H1 (cell line): ENCODE results near the gene KLHL36. TPM values are rescaled to one million over a fixed set of nuclear protein-coding genes. Genes with fewer than 3 reads are reported as not detected.
A peak's percentile ranks its signal among the peaks of the same experiment; 100 is the strongest.

Experiments
- CTCF ChIA-PET: fragments of 300-600 bp; sonication (Branson Sonifier 250); formaldehyde crosslinking; loops from one replicate; lab custom pipeline; 2021; ENCODE audit not compliant: partially characterized antibody; lab: Charles Lee
- POLR2A ChIA-PET: fragments of 300-600 bp; sonication (Branson Sonifier 250); formaldehyde crosslinking; loops from one replicate; lab custom pipeline; 2021; ENCODE audit warnings: inconsistent platforms; ENCODE audit not compliant: partially characterized antibody; lab: Charles Lee
- DNase-seq, 2 experiments: peaks; one replicate each; pipeline versions ENCODE4 v3.0.0 to v3.0.0-alpha.2; 2010 to 2022; ENCODE audit warnings: low spot score in 2 of 2, low read depth in 1 of 2, mixed read lengths in 1 of 2
- FAIRE-seq: peaks from 2 replicates; lab custom pipeline; 2011; peaks lifted over from hg19 to GRCh38; lab: Jason Lieb, UNC
- H2AFZ ChIP-seq: 2 replicates; pipeline ENCODE4 v1.8.1; 2012; ENCODE audit warnings: low read length, inconsistent platforms
- H2AK5ac ChIP-seq: 2 replicates; pipeline ENCODE4 v1.6.1; 2013; ENCODE audit warnings: low read depth, low read length
- H2BK120ac ChIP-seq: replicated peaks from 2 replicates; pipeline ENCODE3; 2013; ENCODE audit warnings: low read depth, low read length, inconsistent platforms
- H2BK12ac ChIP-seq: 2 replicates; pipeline ENCODE4 v1.6.1; 2013; ENCODE audit warnings: low read depth, low read length
- H2BK15ac ChIP-seq: 2 replicates; pipeline ENCODE4 v1.6.1; 2013; ENCODE audit warnings: low read length
- H2BK20ac ChIP-seq: 2 replicates; pipeline ENCODE4 v1.6.1; 2013; ENCODE audit warnings: low read length
- H2BK5ac ChIP-seq: 2 replicates; pipeline ENCODE4 v1.6.1; 2013; ENCODE audit warnings: low read depth, low read length
- H3K14ac ChIP-seq: 2 replicates; pipeline ENCODE4 v1.6.1; 2013; ENCODE audit warnings: inconsistent platforms; ENCODE audit not compliant: insufficient read length
- H3K18ac ChIP-seq: 2 replicates; pipeline ENCODE4 v1.6.1; 2013; ENCODE audit warnings: low read length; ENCODE audit errors: extremely low read depth
- H3K23ac ChIP-seq: 2 replicates; pipeline ENCODE4 v1.6.1; 2013; ENCODE audit warnings: inconsistent platforms; ENCODE audit not compliant: insufficient read length
- H3K23me2 ChIP-seq: 2 replicates; pipeline ENCODE4 v1.6.1; 2013; ENCODE audit warnings: low read depth, low read length
- H3K27ac ChIP-seq: 2 replicates; pipeline ENCODE4 v1.6.1; 2011; ENCODE audit warnings: low read depth, low read length, inconsistent platforms
- H3K27me3 ChIP-seq, 4 experiments: replicated peaks in 1 of 4; 1 replicate in 1 of 4; 2 replicates in 3 of 4; pipeline versions ENCODE4 v1.6.1 to v1.8.1; 2011 to 2013; ENCODE audit warnings: low read length in 3 of 4, mild to moderate bottlenecking in 3 of 4, inconsistent platforms in 2 of 4, mixed read lengths in 2 of 4, moderate library complexity in 1 of 4; ENCODE audit not compliant: control insufficient read depth in 3 of 4, insufficient read depth in 3 of 4; ENCODE audit errors: extremely low read depth in 1 of 4
- H3K36me3 ChIP-seq, 4 experiments: 2 replicates each; pipeline versions ENCODE4 v1.6.1 to v1.8.1; 2011 to 2013; ENCODE audit warnings: mild to moderate bottlenecking in 4 of 4, low read length in 3 of 4, moderate library complexity in 2 of 4, control low read depth in 1 of 4, inconsistent platforms in 1 of 4; ENCODE audit not compliant: insufficient read depth in 4 of 4, control insufficient read depth in 2 of 4
- H3K4ac ChIP-seq: replicated peaks from 2 replicates; pipeline ENCODE3; 2013; ENCODE audit warnings: low read length, low read depth, mixed read lengths, inconsistent platforms; ENCODE audit not compliant: insufficient read length
- H3K4me1 ChIP-seq, 4 experiments: replicated peaks in 1 of 4; 1 replicate in 1 of 4; 2 replicates in 3 of 4; pipeline versions ENCODE4 v1.6.1 to v1.8.1; 2011 to 2013; ENCODE audit warnings: low read length in 3 of 4, inconsistent platforms in 2 of 4, mixed read lengths in 1 of 4; ENCODE audit not compliant: insufficient read depth in 4 of 4, control insufficient read depth in 3 of 4
- H3K4me2 ChIP-seq, 2 experiments: 2 replicates each; pipeline versions ENCODE4 v1.6.1 to v1.8.1; 2011 to 2013; ENCODE audit warnings: low read depth in 2 of 2, low read length in 2 of 2, control low read depth in 1 of 2, inconsistent platforms in 1 of 2, mild to moderate bottlenecking in 1 of 2; ENCODE audit not compliant: insufficient read depth in 1 of 2
- H3K4me3 ChIP-seq, 4 experiments: fragments of 200-600, 300-600 bp in 1 of 4; sonication (generic), shearing (Covaris generic), sonication (Bioruptor Twin) in 1 of 4; 2 replicates each; pipeline versions ENCODE4 v1.5.1 to v1.8.1; 2011 to 2016; ENCODE audit warnings: low read length in 4 of 4, low read depth in 3 of 4, control low read depth in 2 of 4, inconsistent platforms in 2 of 4, mild to moderate bottlenecking in 2 of 4, mixed read lengths in 1 of 4, moderate library complexity in 1 of 4; ENCODE audit not compliant: insufficient read depth in 2 of 4; ENCODE audit errors: extremely low read depth in 1 of 4
- H3K56ac ChIP-seq: replicated peaks from 2 replicates; pipeline ENCODE3; 2013; ENCODE audit warnings: low read depth, mild to moderate bottlenecking, mixed read lengths, low read length, inconsistent platforms; ENCODE audit not compliant: insufficient read length
- H3K79me1 ChIP-seq: 2 replicates; pipeline ENCODE4 v1.6.1; 2013; ENCODE audit warnings: low read depth, low read length, control low read depth
- H3K79me2 ChIP-seq, 2 experiments: 2 replicates each; pipeline versions ENCODE4 v1.6.1 to v1.8.1; 2012 to 2013; ENCODE audit warnings: low read length in 2 of 2, mild to moderate bottlenecking in 2 of 2, inconsistent platforms in 1 of 2; ENCODE audit not compliant: insufficient read depth in 2 of 2, control insufficient read depth in 1 of 2
- H3K9ac ChIP-seq, 4 experiments: replicated peaks in 1 of 4; 1 replicate in 1 of 4; 2 replicates in 3 of 4; pipeline versions ENCODE4 v1.6.1 to v1.8.1; 2011 to 2013; ENCODE audit warnings: low read depth in 3 of 4, low read length in 3 of 4, control low read depth in 2 of 4, mild to moderate bottlenecking in 2 of 4, moderate library complexity in 2 of 4, inconsistent platforms in 1 of 4; ENCODE audit errors: extremely low read depth in 1 of 4
- H3K9me3 ChIP-seq, 2 experiments: 2 replicates each; pipeline versions ENCODE4 v1.6.1 to v1.8.1; 2012 to 2013; ENCODE audit warnings: mild to moderate bottlenecking in 2 of 2, moderate library complexity in 2 of 2, control low read depth in 1 of 2, inconsistent platforms in 1 of 2, low read depth in 1 of 2, low read length in 1 of 2, mixed read lengths in 1 of 2; ENCODE audit not compliant: insufficient read depth in 2 of 2
- H4K20me1 ChIP-seq, 2 experiments: replicated peaks in 1 of 2; 2 replicates each; pipeline versions ENCODE3 to v1.8.1; 2011 to 2013; ENCODE audit warnings: inconsistent platforms in 2 of 2, low read length in 2 of 2, mild to moderate bottlenecking in 1 of 2; ENCODE audit not compliant: insufficient read depth in 2 of 2, control insufficient read depth in 1 of 2
- H4K5ac ChIP-seq: 2 replicates; pipeline ENCODE4 v1.6.1; 2013; ENCODE audit warnings: low read length, low read depth, mixed read lengths, inconsistent platforms; ENCODE audit not compliant: insufficient read length
- H4K8ac ChIP-seq: 2 replicates; pipeline ENCODE4 v1.8.0; 2013; ENCODE audit warnings: mild to moderate bottlenecking, moderate library complexity, low read length, inconsistent platforms; ENCODE audit not compliant: insufficient read depth; ENCODE audit errors: extremely low read depth
- H4K91ac ChIP-seq: replicated peaks from 2 replicates; pipeline ENCODE3; 2013; ENCODE audit warnings: low read length, mixed read lengths, inconsistent platforms; ENCODE audit not compliant: insufficient read length
- BACH1 ChIP-seq: IDR thresholded peaks from 2 replicates; pipeline ENCODE4 v1.6.1; 2012; ENCODE audit warnings: low read length, improper control_type of control experiment
- CEBPB ChIP-seq: IDR thresholded peaks from 2 replicates; pipeline ENCODE4 v1.6.1; 2012; ENCODE audit warnings: low read depth, low read length
- GTF2F1 ChIP-seq: IDR thresholded peaks from 2 replicates; pipeline ENCODE4 v1.6.1; 2012; ENCODE audit warnings: low read depth, low read length, improper control_type of control experiment, borderline replicate concordance
- HDAC2 ChIP-seq, 2 experiments: fragments of 300-600 bp in 1 of 2; sonication (generic) in 1 of 2; IDR thresholded peaks; 2 replicates each; pipeline ENCODE4 v1.6.1; 2011 to 2012; ENCODE audit warnings: low read depth in 2 of 2, low read length in 2 of 2, mild to moderate bottlenecking in 2 of 2, moderate library complexity in 2 of 2, borderline replicate concordance in 1 of 2, inconsistent platforms in 1 of 2
- PHF8 ChIP-seq: fragments of 200-600 bp; sonication (generic); conservative IDR thresholded peaks from 2 replicates; pipeline ENCODE4 v1.7.1; 2012; ENCODE audit warnings: low read depth, mild to moderate bottlenecking, inconsistent platforms, low read length, moderate library complexity
- RBBP5 ChIP-seq: IDR thresholded peaks from 2 replicates; pipeline ENCODE4 v1.7.1; 2012; ENCODE audit warnings: low read depth, mild to moderate bottlenecking, inconsistent platforms, low read length, moderate library complexity, borderline replicate concordance
- SIX5 ChIP-seq: IDR thresholded peaks from 2 replicates; pipeline ENCODE4 v1.6.1; 2011; ENCODE audit warnings: mild to moderate bottlenecking, low read depth, low read length
- TAF1 ChIP-seq: IDR thresholded peaks from 2 replicates; pipeline ENCODE4 v1.6.1; 2011; ENCODE audit warnings: mild to moderate bottlenecking, low read depth, low read length
- TBP ChIP-seq: IDR thresholded peaks from 2 replicates; pipeline ENCODE4 v1.6.1; 2011; ENCODE audit warnings: low read depth, low read length, improper control_type of control experiment
- WGBS, 2 experiments: shearing (Covaris generic) in 1 of 2; methylation state at CpG; one replicate each; pipeline versions ENCODE4 v1.1.6 to v1.1.7; 2013 to 2015; ENCODE audit warnings: low lambda C conversion rate in 2 of 2, mixed read lengths in 2 of 2, inconsistent platforms in 1 of 2, low coverage in 1 of 2, missing lambda C conversion rate in 1 of 2; ENCODE audit not compliant: insufficient replicate concordance in 2 of 2, insufficient coverage in 1 of 2, insufficient read length in 1 of 2; ENCODE audit errors: extremely low coverage in 1 of 2, missing lambda C conversion rate in 1 of 2; 5-methylcytosine and 5-hydroxymethylcytosine counted together
- polyA plus RNA-seq, 7 experiments: library from polyadenylated mRNA; depleted of rRNA in 3 of 7; stranded (reverse) in 5 of 7; unstranded in 2 of 7; fragments of >200 nt in 5 of 7; fragments of 200-250 nt in 2 of 7; gene quantifications; 1 replicate in 5 of 7; 2 replicates in 1 of 7; 4 replicates in 1 of 7; pipeline versions ENCODE4 v1.2.1 to v1.2.3, GENCODE V29; 2011 to 2013; ENCODE audit warnings: missing spikeins in 2 of 7, mixed read lengths in 2 of 7
- total RNA-seq: library from RNA; stranded (reverse); fragmentation: NEBNext Ultra II Directional; extraction: Animal tissue kit (Norgen Biotek cat#: 25700); gene quantifications from 2 replicates; pipeline ENCODE4 v1.2.1, GENCODE V29; 2021

KLHL36 gene
- total and polyA plus RNA-seq, 2 of the 8 experiments (the other 6 are each of a cell fraction or from before 2014, with no cell fraction given): 22.9 to 33.6 TPM

GRCh38 chr16:84629580-84629979 lies 18.7 kb upstream of the KLHL36 start:
- no peak overlapping the region for H3K4ac ChIP-seq
- DNase-seq: no peak
- no peaks in the 10 kb centered on the region for H3K23me2 ChIP-seq
- no peak overlapping the region for H3K23ac ChIP-seq
- POLR2A ChIA-PET: interaction anchor here (0.6 to 0.8 kb wide), 2 partner anchors 16 to 101 kb away, joined by 3 read pairs; no protein-coding TSS in a partner anchor
- peak overlapping the region; percentile 72 for H2AFZ ChIP-seq
- H3K27me3 ChIP-seq: no peaks in the 10 kb centered on the region
- TF ChIP-seq RBBP5 (no peak), CEBPB (no peak), BACH1 (no peak), TAF1 (no peak), PHF8 (no peak), GTF2F1 (no peak), TBP (no peak), SIX5 (no peak), HDAC2 (IDR thresholded peaks at IDR 0.05; ENCODE audit: borderline replicate concordance in 1 of 2, low read depth in 2 of 2, low read length in 2 of 2) (no peak)
- no peak overlapping the region for H3K56ac ChIP-seq
- no peaks in the 10 kb centered on the region for H3K79me1 ChIP-seq
- peak overlapping the region; percentile 29; the same call in 1 of the 2 replicates for H2BK12ac ChIP-seq
- H3K79me2 ChIP-seq: no peaks in the 10 kb centered on the region
- H4K20me1 ChIP-seq: no peaks in the 10 kb centered on the region
- H3K4me3 ChIP-seq: no peak overlapping the region
- H4K8ac ChIP-seq: peak overlapping the region; percentile 9; the same call in 1 of the 2 replicates
- peaks cover 0 to 6% (median 3%) of the 10 kb centered on the region in 4 experiments; a peak in 3 of 7 replicates for H3K4me1 ChIP-seq
- 87% methylated on average over 8 of the region's 10 CpGs; no CpG with 5 or more reads in 1 of the 2 experiments for WGBS, 2 experiments
- H2BK120ac ChIP-seq: no peak overlapping the region
- H3K9me3 ChIP-seq: no peaks in the 10 kb centered on the region
- no peak overlapping the region for H3K27ac ChIP-seq
- H2AK5ac ChIP-seq: no peak overlapping the region
- H3K4me2 ChIP-seq: peak overlapping the region in 1 of 2 experiments; percentile 37; a peak in 1 of 4 replicates
- no peak overlapping the region for H3K14ac ChIP-seq
- CTCF ChIA-PET: interaction anchor here (0.5 to 3.9 kb wide), 12 partner anchors 8 to 128 kb away, joined by 3 to 23 read pairs (median 4); partner anchors contain the start of gene KLHL36
- H2BK15ac ChIP-seq: peak overlapping the region; percentile 33; the same call in 1 of the 2 replicates
- no peaks in the 10 kb centered on the region for H3K36me3 ChIP-seq
- no peak overlapping the region for H3K9ac ChIP-seq
- H4K91ac ChIP-seq: no peak overlapping the region
- no peak overlapping the region for H2BK20ac ChIP-seq
- no peak overlapping the region; the same call in 1 of the 2 replicates for H2BK5ac ChIP-seq
- H4K5ac ChIP-seq: no peak overlapping the region
- no peak overlapping the region; the same call in 1 of the 2 replicates for H3K18ac ChIP-seq
- no peak for FAIRE-seq
